Stimulated activated effector memory CD8-positive, alpha-beta T cell treated with anti-CD3 and anti-CD28 coated beads, Interleukin-12 subunit alpha, Interleukin-12 subunit beta, amount 100 ng/mL, for 72 hours (primary cell): Measurements from ENCODE around the gene SLC27A6.

Source experiments
- ATAC-seq: fragments of 150-1000 bp; cut with Tn5 transposase; 2 replicates; pipeline ENCODE4 v1.10.0; 2021
- DNase-seq, 2 donors: peaks; one replicate each; pipeline ENCODE4 v3.0.0; 2021 to 2022; ENCODE audit warnings: low spot score in 2 of 2
- H3K27ac Mint-ChIP-seq: one replicate; pipeline ENCODE4 v1.8.0; 2022; ENCODE audit warnings: mild to moderate bottlenecking, mixed read lengths
- H3K36me3 Mint-ChIP-seq: one replicate; pipeline ENCODE4 v1.8.0; 2022; ENCODE audit warnings: mild to moderate bottlenecking, mixed read lengths
- H3K4me1 Mint-ChIP-seq: one replicate; pipeline ENCODE4 v1.8.0; 2022; ENCODE audit warnings: mixed read lengths
- H3K4me3 Mint-ChIP-seq: one replicate; pipeline ENCODE4 v1.8.0; 2022; ENCODE audit warnings: mild to moderate bottlenecking, mixed read lengths
- H3K9me3 Mint-ChIP-seq: one replicate; pipeline ENCODE4 v1.8.0; 2022; ENCODE audit warnings: mixed read lengths

Gene SLC27A6

DNA sequence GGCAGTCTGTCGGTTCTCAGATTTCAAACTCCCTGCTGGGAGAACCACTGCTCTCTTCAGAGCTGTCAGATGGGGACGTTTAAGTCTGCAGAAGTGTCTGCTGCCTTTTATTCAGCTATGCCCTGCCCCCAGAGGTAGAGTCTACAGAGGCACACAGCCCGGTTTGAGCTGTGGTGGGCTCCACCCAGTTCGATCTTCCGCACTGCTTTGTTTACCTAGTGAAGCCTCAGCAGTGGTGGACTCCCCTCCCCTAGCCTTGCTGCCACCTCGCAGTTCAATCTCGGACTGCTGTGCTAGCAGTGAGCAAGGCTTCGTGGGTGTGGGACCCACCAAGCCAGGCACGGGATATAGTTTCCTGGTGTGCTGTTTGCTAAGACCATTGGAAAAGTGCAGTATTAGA, 8.0 kb downstream of the SLC27A6 start:
- no peak overlapping the region for H3K27ac Mint-ChIP-seq
- no peak for ATAC-seq
- H3K4me1 Mint-ChIP-seq = no peaks in the 10 kb centered on the region
- no peaks in the 10 kb centered on the region for H3K36me3 Mint-ChIP-seq
- no peak overlapping the region for H3K4me3 Mint-ChIP-seq
- no peak for DNase-seq
- H3K9me3 Mint-ChIP-seq = peaks cover 12% of the 10 kb centered on the region

DNA sequence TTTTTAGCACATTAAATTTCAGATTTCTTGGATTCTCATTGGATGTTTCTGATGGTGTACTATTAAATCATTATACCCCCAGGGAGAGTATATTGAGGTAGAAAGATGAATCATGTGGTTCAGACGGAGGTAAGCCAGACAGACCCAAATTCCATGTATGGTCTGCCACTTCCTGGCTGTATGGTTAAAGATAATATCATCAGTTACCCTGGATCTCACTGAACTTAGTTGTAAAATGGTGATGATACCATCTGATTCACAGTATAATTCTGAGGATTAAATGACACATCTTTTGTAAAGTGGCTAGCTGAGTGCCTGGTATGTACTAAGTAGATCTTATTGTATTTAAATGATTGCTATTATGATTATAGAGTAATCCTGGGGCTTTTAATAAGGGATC, 9.3 kb downstream of the SLC27A6 start:
- ATAC-seq (peak; percentile 50), DNase-seq (no peak)
- no peaks in the 10 kb centered on the region for H3K36me3 Mint-ChIP-seq
- peaks cover 12% of the 10 kb centered on the region for H3K9me3 Mint-ChIP-seq
- no peaks in the 10 kb centered on the region for H3K4me1 Mint-ChIP-seq
- H3K27ac Mint-ChIP-seq = no peak overlapping the region
- H3K4me3 Mint-ChIP-seq = no peak overlapping the region

DNA sequence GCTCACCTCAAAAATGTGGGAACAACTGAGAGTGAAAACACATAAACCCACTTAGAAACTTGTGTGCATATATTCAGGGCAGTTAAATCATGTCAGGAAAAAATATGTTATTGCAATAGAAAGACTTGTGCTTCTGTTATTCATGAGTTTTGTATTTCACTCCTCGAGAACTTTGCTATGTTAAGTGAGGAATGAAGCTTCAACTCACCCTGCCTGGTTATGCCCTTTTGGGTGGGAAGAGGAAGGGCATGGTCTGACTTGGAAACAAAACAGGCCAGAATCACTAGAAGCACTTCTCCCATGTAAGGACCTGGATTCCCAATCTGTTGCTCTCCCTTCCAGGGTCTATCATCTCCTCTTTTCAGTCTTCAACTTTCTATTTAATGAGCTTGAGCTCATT, 14.5 kb downstream of the SLC27A6 start:
- Mint-ChIP-seq H3K4me1 (no peaks in the 10 kb centered on the region), H3K4me3 (no peak overlapping the region), H3K9me3 (no peaks in the 10 kb centered on the region), H3K36me3 (no peaks in the 10 kb centered on the region), H3K27ac (no peak overlapping the region)
- DNase-seq (no peak), ATAC-seq (no peak)

DNA sequence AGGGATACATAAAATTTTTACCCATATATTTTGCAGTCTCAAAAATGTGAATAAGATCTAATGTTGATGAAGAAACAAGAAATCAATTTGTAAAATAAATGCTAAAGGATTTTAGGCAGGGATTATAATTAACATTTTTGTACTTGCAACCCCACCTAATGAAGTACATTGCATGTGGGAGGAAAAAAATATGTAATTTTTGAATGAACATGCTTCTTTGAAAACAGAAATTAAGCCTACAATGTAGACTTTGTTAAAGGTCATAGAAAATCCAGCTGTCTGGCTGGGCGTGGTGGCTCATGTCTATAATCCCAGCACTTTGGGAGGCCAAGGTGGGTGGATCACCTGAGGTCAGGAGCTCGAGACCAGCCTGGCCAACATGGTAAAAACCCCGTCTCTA, 15.6 kb downstream of the SLC27A6 start:
- no peak overlapping the region for H3K4me3 Mint-ChIP-seq
- DNase-seq = no peak
- no peaks in the 10 kb centered on the region for H3K4me1 Mint-ChIP-seq
- no peak for ATAC-seq
- no peaks in the 10 kb centered on the region for H3K36me3 Mint-ChIP-seq
- no peak overlapping the region for H3K27ac Mint-ChIP-seq
- H3K9me3 Mint-ChIP-seq = no peaks in the 10 kb centered on the region

DNA sequence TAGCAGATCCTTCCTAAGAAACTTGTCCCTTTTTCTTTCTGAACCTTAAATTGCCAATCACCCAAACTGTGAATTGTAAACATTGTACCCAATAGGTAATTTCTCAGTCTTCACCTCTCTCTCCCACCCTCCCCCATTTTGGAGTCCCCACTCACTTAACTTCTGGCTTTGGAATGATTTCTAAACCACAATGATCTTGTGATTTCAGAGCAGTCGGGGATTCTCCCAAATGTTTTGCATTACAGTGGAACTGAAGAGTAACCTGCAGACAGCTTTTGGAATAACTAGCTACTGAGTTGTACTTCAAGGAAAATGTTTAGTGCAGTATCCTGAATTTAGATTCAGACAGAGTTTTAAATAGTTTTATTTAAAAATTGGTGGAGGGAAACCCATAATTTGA, 19.2 kb downstream of the SLC27A6 start:
- no peak overlapping the region for H3K4me3 Mint-ChIP-seq
- H3K36me3 Mint-ChIP-seq = no peaks in the 10 kb centered on the region
- ATAC-seq = no peak
- no peak for DNase-seq
- no peak overlapping the region for H3K27ac Mint-ChIP-seq
- no peaks in the 10 kb centered on the region for H3K9me3 Mint-ChIP-seq
- no peaks in the 10 kb centered on the region for H3K4me1 Mint-ChIP-seq

DNA sequence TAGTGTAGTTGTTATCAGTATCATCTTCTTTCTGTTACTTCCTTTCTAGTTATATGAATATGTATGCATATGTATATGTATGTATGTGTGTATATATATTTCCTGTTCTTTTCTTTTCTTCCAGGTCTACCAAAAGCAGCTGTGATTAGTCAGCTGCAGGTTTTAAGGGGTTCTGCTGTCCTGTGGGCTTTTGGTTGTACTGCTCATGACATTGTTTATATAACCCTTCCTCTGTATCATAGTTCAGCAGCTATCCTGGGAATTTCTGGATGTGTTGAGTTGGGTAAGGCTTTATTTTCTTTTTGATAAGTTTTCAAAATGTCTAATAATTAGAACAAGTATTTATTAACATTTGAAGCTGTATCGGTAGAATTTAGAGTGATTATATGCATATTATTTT, 23.2 kb downstream of the SLC27A6 start:
- H3K4me3 Mint-ChIP-seq = no peak overlapping the region

DNA sequence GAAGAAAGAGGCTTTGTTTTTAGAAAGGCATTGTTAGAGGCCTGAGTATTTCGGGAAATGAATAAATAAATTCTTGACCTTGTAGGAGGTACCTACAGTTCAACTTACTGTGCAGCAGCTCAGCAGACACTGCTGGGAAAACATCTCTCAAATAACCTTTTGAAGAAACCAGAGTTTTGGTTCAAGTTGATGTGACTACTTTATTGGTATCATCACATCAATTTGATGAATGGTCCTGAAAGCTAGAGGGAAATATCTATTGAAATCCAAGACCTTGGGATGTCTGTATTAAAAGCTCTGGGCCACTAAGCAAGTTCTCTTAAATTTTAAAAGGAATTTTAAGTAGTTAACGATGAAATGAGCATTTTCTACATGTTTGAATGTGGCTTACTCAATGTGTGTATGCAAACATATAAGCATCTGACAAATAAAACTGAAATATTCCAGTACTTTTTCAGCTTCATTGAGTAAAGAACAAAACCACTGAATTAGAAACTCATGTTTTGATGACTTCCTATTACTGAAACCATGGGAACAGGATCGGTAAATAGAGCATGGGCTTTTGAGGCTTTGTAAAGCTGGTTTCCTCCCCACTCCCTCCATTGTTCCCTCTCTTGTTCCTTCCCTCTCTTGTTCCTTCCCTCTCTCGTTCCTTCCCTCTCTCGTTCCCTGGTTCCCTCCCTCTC, 36.7 kb downstream of the SLC27A6 start:
- H3K27ac Mint-ChIP-seq = no peak overlapping the region
- H3K4me3 Mint-ChIP-seq = no peak overlapping the region
- H3K36me3 Mint-ChIP-seq = no peaks in the 10 kb centered on the region
- H3K9me3 Mint-ChIP-seq = no peaks in the 10 kb centered on the region
- ATAC-seq (no peak), DNase-seq (no peak)
- H3K4me1 Mint-ChIP-seq = peaks cover 6% of the 10 kb centered on the region

More for the DNA sequence above, 23.2 kb downstream of the SLC27A6 start:
- no peaks in the 10 kb centered on the region for H3K4me1 Mint-ChIP-seq
- no peak overlapping the region for H3K27ac Mint-ChIP-seq
- ATAC-seq = no peak
- no peak for DNase-seq
- H3K9me3 Mint-ChIP-seq = no peaks in the 10 kb centered on the region
- H3K36me3 Mint-ChIP-seq = no peaks in the 10 kb centered on the region

DNA sequence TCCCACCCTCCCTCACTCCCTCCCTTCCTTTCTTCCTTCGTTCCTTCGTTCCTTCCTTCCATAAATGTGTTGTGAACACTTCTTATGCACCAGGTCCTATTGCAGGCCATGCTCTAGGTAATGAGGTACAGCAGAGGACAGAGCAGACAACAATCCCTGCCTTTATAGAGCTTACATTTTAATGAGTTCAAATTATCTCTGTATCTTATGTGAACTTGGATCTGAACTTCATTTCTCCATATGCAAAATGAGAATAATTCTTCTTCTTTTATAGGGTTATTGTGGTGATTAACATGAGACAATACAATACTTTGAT, 37.2 kb downstream of the SLC27A6 start:
- DNase-seq (no peak), ATAC-seq (no peak)
- H3K27ac Mint-ChIP-seq = no peak overlapping the region
- H3K9me3 Mint-ChIP-seq = no peaks in the 10 kb centered on the region
- no peak overlapping the region for H3K4me3 Mint-ChIP-seq
- H3K36me3 Mint-ChIP-seq = no peaks in the 10 kb centered on the region
- H3K4me1 Mint-ChIP-seq = peaks cover 6% of the 10 kb centered on the region

DNA sequence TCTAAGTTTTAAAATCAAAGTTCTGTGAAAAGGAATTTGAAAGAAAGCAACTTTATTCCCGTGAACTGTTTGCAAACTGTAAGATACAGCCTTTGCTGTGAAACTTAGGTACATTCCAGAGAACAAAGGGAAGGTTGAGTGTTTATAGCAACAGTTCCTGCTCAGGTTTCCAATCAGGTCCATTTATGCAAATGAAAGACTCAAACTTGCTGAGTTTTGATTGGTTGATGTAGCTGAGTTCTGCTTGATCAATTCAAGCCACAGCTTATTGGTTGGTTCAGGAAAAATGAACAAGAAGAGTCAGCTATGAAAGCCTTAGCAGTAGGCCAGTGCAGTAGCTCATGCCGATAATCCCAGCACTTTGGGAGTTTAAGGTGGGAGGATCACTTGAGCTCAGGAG, 37.9 kb downstream of the SLC27A6 start:
- Mint-ChIP-seq H3K4me3 (no peak overlapping the region), H3K27ac (no peak overlapping the region), H3K36me3 (no peaks in the 10 kb centered on the region), H3K4me1 (peaks cover 6% of the 10 kb centered on the region), H3K9me3 (no peaks in the 10 kb centered on the region)
- DNase-seq = no peak
- no peak for ATAC-seq

DNA sequence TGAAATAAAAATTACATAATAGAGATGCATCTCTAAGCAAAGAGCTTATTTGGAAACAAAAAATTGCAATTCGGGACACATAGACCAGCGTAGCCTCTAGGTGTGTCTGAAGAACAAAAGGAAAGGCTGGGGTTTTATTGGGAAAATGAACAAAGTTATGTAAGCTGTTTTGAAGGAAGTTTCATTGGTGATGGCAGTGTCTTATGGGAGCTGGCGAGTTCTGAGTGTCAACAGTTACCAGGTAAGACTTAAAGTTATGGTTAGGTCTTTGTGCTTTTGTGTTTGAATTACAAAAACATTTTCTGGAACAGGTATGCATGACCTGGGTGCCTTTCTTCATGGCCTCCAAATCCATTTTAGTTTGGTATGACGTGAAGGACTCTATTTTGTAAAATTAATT, 48.9 kb downstream of the SLC27A6 start:
- no peak for DNase-seq
- ATAC-seq = no peak
- no peak overlapping the region for H3K27ac Mint-ChIP-seq
- no peak overlapping the region for H3K4me3 Mint-ChIP-seq
- H3K36me3 Mint-ChIP-seq = no peaks in the 10 kb centered on the region
- no peaks in the 10 kb centered on the region for H3K9me3 Mint-ChIP-seq
- no peaks in the 10 kb centered on the region for H3K4me1 Mint-ChIP-seq

DNA sequence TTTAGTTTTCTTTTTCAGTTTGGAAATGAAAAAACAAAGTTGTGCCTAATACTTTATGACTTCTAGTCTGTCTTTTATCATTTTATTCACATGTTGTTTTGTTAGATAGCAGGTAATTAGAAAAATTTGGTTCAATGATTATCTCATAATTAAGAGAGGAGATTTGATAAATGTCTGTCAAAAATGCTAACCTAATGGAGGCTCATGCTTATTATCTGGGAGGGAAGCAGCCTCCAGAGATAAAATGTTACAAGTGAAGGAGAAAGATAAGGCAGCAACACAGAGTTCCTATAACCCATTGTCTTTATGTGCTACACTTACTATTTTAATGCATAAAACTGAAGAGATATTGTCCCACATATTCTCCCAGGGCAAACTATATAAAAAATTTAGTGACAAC, 53.5 kb downstream of the SLC27A6 start:
- H3K36me3 Mint-ChIP-seq = no peaks in the 10 kb centered on the region
- ATAC-seq (no peak), DNase-seq (no peak)
- H3K27ac Mint-ChIP-seq = no peak overlapping the region
- no peak overlapping the region for H3K4me3 Mint-ChIP-seq
- no peaks in the 10 kb centered on the region for H3K4me1 Mint-ChIP-seq
- no peaks in the 10 kb centered on the region for H3K9me3 Mint-ChIP-seq

DNA sequence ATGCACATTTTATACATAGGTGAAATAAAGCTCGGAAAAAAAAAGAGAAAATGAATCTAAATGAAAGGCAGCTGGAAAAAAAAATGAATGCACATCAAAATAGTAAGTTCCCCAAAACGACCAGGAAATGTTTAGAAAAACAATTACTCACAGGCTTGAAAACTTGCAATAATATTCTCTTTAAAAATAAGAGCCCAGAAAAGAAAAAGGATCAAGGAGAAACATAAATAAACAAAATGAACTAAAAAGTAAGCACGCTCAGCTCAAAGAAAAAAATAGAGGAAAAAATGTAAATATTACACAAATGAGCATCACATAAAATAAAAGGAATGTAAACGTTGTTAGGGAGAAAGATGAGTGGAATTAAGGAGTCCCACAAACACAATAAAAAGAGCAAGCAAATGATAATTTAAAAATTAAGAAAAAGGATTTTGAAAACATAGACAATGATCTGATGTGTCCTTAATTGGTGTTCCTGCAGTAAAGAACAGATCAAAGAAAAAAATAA, 54.2 kb downstream of the SLC27A6 start:
- DNase-seq (no peak), ATAC-seq (no peak)
- no peak overlapping the region for H3K27ac Mint-ChIP-seq
- no peak overlapping the region for H3K4me3 Mint-ChIP-seq
- no peaks in the 10 kb centered on the region for H3K4me1 Mint-ChIP-seq
- H3K9me3 Mint-ChIP-seq = no peaks in the 10 kb centered on the region
- no peaks in the 10 kb centered on the region for H3K36me3 Mint-ChIP-seq

DNA sequence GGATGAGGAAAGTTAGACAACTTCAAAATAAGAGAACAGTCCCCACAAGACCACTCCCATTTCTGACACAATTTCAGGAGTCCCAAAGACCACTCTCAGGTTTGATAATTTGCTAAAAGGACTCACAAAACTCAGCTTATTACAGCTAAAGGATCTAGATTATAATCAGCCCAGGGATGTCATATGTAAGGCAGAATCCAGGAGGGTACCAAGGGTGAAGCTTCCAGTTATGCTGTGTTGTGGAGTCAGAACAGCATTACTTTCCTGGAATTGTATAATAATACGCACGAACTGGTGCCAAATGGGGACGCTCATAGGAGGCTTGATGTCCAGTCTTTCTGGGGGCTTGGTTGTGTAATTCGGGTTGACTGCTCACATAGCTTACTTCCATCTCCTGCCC, 55.4 kb downstream of the SLC27A6 start:
- H3K4me1 Mint-ChIP-seq = no peaks in the 10 kb centered on the region
- no peak for DNase-seq
- H3K27ac Mint-ChIP-seq = no peak overlapping the region
- no peaks in the 10 kb centered on the region for H3K36me3 Mint-ChIP-seq
- ATAC-seq = no peak
- H3K9me3 Mint-ChIP-seq = no peaks in the 10 kb centered on the region
- no peak overlapping the region for H3K4me3 Mint-ChIP-seq

DNA sequence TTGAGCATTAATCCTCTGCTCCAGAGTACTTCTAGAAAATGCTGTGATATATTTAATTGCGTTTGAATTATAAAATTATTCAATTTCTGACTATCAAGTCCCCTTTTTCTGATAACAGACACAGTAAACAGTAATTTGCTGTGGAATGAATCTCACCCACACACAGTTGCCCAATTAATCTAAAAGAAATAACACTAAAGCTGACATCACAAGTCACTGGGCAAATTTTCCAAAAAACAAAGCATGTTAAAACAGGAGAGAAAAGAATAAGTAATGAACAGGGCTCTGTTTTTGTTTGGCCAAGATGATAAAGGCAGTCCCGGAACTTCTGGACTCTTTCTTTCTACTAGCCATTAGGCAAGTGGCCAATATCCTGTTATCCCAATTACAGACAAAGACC, 56.5 kb downstream of the SLC27A6 start:
- no peak overlapping the region for H3K4me3 Mint-ChIP-seq
- no peaks in the 10 kb centered on the region for H3K9me3 Mint-ChIP-seq
- no peaks in the 10 kb centered on the region for H3K4me1 Mint-ChIP-seq
- H3K36me3 Mint-ChIP-seq = no peaks in the 10 kb centered on the region
- no peak overlapping the region for H3K27ac Mint-ChIP-seq
- ATAC-seq = no peak
- no peak for DNase-seq

DNA sequence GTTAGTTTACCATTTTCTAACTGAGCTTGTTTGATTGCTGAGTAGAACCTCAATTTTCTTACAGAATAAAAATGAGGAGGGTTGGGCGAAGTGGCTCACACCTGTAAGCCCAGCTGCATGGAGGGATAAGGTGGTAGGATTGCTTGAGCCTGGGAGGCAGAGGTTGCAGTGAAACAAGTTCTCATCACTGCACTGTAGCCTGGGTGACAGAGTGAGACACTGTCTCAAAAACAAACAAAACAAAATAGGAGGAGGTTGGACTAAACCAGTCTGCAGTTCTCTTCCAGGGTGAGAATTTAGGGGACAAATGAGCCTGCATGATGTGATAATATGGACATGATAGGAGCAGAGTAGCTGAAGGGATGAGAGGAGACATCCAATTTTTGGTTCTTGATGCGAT, 57.3 kb downstream of the SLC27A6 start:
- Mint-ChIP-seq H3K36me3 (no peaks in the 10 kb centered on the region), H3K4me3 (no peak overlapping the region), H3K9me3 (no peaks in the 10 kb centered on the region), H3K27ac (no peak overlapping the region), H3K4me1 (no peaks in the 10 kb centered on the region)
- ATAC-seq = no peak
- no peak for DNase-seq

DNA sequence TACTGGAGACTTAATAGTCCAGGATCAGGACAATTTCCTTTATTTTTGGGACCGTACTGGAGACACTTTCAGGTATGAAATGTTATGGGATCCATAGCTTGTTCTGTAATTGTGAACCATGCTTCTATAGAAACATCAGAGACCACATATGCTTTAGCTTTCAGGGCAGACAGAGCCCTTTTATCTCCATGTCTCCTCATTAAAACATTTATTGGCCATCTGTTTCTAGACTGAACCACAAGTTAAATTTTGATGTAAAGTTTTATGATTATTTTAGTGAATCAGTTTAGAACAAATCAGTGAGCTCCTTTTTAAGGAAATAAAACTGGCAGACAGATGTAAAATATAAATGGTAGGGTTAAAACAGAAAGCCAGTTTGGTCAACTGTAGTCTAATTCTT, 62.0 kb downstream of the SLC27A6 start:
- Mint-ChIP-seq H3K4me1 (no peaks in the 10 kb centered on the region), H3K36me3 (no peaks in the 10 kb centered on the region), H3K4me3 (no peak overlapping the region), H3K9me3 (no peaks in the 10 kb centered on the region), H3K27ac (no peak overlapping the region)
- no peak for DNase-seq
- no peak for ATAC-seq
